DMS 273 (cell line): ENCODE measurements around the gene HNMT.
"Not testable (repeated sequence)": the region's sequence is repeated elsewhere in the genome, so short reads cannot be mapped to it uniquely, and the experiment has no call there.

Experiments
- DNase-seq: peaks from one replicate; lab custom pipeline; 2025; ENCODE audit not compliant: unreplicated experiment; lab: John Stamatoyannopoulos, UW

HNMT gene

DNA sequence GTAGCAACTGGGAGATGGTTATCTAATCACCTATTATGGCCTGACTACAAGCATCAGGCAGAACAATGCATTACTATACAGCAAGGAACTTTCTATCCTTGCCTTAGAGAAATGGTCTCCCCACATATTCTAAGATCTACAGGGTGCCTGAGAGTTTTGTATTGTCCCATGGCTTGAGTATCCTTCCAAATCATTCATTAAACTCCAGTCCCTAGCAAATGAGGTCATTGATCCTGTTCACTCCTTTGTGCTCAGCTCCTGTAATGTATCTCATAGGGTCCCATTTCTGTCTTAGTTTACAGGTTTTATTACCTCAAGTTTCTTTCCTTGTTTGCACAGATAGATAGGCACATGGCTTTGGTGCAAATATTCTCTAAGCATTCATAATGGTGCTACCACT lies 9.0 kb downstream of the HNMT start:
- no peak for DNase-seq

DNA sequence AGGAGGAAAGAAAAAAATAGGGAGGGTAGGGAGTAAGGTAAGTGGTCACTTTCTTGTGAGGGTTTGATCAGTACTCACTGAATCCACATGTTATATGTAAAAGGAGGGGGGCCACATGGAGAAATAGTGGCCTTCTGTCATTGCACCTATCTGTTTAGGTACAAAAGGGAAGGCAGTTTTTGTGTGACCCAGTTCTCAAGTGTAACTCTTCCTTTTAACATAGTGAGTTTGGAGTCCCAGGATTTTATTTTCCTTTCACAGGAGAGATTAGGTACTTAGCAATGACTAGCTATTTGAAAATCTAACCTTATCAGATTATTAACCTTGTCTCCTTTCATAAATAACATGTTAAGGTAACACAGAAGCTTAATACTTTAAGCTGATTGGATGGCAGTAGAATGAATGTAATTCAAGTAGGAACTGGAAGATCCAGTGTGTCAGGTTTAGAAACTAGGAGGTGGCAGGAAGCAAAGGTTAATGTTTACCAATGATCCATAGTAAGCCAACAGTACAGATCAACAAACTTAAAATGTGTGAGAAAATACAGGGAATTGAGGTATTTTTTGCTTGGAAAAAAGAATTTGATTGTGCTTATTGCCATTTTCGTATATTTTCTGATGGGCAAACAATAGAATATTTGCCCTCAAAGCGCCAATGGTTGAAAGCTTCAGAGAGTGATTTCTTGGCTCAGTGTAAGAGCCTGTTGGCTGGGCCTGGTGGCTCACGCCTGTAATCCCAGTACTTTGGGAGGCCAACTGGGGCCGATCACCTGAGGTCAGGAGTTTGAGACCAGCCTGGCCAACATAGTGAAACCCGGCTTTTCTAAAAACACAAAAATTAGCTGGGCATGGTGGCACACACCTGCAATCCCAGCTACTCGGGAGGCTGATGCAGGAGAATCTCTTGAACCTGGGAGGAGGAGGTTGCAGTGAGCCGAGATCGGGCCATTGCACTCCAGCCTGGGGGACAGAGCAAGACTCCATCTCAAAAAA lies 11.3 kb downstream of the HNMT start:
- no peak for DNase-seq

GRCh38 chr2:137976274-137976673 lies 12.0 kb downstream of the HNMT start:
- DNase-seq, result no peak

DNA sequence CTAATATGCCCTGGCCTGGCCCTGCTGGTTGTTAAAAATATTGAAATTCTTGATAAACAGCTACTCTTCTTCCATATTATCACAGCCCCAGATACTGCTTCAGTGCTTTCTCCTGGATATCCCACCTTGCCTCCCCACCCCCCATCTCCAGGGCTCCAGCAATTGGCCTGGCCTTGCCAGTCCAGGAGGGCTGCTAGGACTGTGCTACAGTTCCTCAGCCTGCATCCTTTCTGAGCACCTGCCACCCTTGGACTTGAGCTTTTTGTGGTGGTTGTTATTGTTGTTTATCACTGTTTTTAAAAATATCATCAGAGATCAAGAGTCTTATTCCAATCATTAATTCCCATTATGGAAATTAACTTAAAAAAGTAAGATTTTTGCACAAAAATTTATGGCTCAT lies 13.5 kb downstream of the HNMT start:
- DNase-seq, result no peak

GRCh38 chr2:137980459-137980858 lies 16.2 kb downstream of the HNMT start:
- no peak for DNase-seq

DNA sequence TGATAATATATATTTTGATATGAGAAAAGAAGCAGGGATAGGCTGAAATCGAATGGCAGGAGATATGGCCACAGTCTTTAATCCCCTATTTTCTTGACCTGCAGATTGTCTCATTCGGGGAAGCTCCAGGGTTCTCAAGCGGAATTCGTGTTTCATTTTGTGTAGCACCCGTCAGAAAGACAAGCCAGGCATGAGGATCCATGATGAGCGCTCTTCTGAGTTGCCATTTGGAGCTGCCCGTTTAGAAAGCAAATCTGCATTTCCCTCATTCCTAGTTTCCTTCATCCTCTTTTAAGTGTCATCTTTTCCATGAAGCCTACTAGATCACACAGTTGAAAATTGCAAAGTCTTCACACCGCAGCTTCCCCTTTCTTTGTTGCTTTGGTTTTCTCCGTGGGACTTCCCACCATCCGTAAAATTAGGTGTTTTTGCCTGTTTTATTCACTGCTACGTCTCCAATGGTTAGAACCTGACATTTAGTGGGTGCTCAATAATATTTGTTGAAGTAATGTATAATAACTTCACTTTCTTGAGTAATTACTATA lies 16.9 kb downstream of the HNMT start:
- no peak for DNase-seq

DNA sequence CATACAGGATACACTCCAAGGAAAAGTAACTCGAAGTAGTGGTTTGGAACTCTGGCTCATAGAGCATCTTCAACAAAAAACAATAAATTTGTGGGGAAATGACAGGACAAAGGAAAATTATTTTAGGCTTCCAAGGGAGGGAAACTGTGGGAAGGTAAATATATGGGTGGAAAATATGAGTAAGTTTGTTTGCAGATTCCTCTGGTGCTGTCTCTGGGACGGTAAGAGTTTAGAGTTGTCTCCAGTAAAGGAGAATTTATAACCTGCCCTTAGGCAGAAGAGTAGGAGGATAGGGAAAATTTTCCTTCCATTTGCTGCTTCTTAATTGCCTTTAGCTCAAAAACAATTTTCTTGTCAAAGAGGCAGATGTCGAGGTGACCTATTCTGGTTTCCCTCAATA lies 19.3 kb downstream of the HNMT start:
- DNase-seq, result no peak

- no peak for DNase-seq
Observed at GRCh38 chr2:137986268-137986667, 22.0 kb downstream of the HNMT start.

- DNase-seq, result no peak
Observed at GRCh38 chr2:137987011-137987410, 22.7 kb downstream of the HNMT start.

DNA sequence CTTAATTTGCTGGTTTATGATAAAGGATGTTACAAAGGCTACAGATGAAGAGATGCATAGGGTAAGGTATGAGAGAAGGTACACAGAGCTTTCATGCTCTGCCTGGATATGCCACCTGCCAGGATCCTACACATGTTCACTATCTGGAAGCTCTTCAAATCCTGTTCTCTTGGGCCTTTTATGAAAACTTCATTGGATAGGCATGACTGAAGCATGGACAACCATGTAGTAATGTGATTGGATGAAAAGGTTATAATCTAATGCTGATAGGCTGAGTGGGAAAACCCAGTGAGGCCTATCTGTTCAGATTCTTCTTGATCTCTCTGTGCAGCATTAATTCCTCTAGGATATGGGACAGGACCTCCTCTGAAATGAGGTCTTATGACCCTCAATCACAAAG lies 26.8 kb downstream of the HNMT start:
- no peak for DNase-seq

DNA sequence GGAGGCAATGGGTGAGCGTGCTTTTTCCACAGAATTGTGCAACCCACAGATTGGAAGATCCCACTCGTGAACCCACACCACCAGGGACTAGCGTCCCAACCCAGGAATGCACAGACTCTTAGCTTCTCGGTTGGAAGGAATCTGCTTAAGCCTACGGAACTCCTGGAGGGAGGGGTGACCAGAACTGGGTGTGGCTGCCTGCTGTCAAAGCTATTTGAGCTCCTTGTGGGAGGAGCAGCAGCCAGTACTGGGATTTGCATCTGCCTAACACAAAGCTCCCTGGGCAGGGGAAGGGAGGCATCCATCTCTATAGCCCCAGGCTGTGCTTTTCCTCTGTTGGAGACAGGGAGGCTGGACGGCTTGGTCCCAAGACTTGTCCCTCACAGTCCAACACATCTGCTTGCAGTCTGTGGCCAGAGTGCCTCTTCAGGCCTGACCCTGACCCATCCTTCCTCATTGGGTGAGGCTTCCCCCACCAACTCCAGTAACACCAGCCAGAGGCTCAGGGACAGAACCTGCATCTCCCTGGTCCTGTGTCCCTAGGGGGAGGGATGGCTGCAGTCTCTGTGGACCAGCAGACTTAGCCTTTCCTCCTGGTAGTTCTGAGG lies 27.9 kb downstream of the HNMT start:
- no peak for DNase-seq

GRCh38 chr2:137993715-137994476 lies 29.6 kb downstream of the HNMT start:
- DNase-seq, result not testable (repeated sequence)

- not testable (repeated sequence) for DNase-seq
Observed at GRCh38 chr2:137995368-137995767, 31.1 kb downstream of the HNMT start.

GRCh38 chr2:137996158-137996557 lies 31.9 kb downstream of the HNMT start:
- DNase-seq, result not testable (repeated sequence)

GRCh38 chr2:137997733-137998132 lies 33.5 kb downstream of the HNMT start:
- DNase-seq, result no peak

- DNase-seq, result no peak
Observed at GRCh38 chr2:137998503-137998902, 34.2 kb downstream of the HNMT start.

DNA sequence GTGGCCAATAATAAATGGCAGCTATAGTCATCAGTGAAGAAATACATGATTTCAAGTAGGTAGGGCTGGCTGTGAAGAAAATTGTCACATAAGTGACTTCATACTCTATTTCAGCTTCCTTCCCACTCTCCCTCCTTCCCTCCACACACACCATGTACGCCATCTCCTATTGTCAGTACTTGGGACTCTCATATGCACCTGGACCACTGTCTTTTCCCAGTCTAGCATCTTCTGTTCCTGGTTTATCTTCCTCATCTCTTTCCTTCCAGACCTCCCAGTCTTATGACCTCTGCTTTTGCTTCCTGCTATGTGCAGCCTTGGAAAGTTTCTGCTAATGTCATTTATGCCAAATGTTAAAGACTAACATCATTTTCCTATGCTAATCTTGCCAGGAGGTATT lies 35.0 kb downstream of the HNMT start:
- no peak for DNase-seq

- no peak for DNase-seq
Observed at GRCh38 chr2:138000009-138000408, 35.7 kb downstream of the HNMT start.

DNA sequence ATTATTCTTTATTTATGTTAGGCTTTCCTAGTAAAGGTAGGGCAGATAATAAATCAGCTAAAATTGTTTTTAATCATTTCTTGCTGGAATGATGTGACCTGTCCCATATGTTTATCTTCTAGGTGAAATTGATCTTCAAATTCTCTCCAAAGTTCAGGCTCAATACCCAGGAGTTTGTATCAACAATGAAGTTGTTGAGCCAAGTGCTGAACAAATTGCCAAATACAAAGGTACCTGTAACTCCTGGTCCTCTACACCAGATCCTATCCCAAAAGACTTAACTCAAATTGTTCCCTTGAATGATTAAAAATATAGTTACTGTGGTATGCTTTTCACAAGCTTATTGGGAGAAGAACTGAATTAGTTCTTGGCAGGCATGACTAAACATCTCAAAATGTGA lies 36.5 kb downstream of the HNMT start:
- DNase-seq, result no peak

GRCh38 chr2:138003411-138003810 lies 39.1 kb downstream of the HNMT start:
- no peak for DNase-seq

- DNase-seq, result no peak
Observed at GRCh38 chr2:138007431-138007830, 43.2 kb downstream of the HNMT start.
